HG03565 (cell line): ENCODE results near the gene BIN1.

Source experiments
- ATAC-seq: cut with Tn5 transposase; IDR thresholded peaks from one replicate; pipeline ENCODE4 v1.9.1; 2021; ENCODE audit warnings: mild to moderate bottlenecking, moderate library complexity; ENCODE audit not compliant: unreplicated experiment

BIN1 gene

GRCh38 chr2:127003070-127003800 is 103.7 kb downstream of the BIN1 start:
- no peak for ATAC-seq

DNA sequence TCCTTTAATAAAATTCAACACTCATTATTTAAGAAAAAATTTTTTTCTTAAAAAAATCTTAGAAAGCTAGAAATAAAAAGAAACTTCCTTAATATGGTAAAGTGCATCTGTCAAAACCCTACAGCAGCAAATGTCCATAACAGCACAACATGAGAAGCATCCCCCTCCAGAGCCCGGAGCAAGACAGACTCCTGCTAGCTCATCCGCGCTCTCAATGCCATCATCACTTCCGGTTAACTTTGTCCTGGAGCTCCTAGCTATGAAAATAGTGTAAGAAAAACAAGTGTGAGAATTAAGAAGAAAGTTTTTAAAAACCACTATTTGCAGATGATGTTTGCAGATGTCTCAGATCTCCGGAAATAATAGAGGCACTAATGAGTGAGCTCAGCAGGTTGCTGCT is 105.2 kb downstream of the BIN1 start:
- no peak for ATAC-seq

GRCh38 chr2:127000937-127001336 is 106.0 kb downstream of the BIN1 start:
- ATAC-seq, result peak; percentile 70

DNA sequence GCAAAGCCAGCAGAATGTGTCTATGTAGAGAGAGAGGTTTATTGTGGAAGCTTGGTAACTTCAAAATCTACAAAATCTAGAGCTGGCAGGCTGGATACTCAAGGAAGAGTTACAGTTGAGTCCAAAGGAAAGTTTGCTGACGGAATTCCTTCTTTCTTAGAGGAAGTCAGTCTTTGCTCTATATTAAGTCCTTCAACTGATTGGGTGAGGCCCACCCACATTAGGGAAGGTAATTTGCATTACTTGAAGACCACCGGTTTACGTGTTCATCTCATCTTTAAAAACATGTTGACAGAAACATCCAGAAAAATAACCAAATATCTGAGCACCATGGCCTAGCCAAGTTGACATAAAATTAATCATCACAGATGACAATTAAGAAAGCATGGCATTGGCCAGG is 106.8 kb downstream of the BIN1 start:
- no peak for ATAC-seq

DNA sequence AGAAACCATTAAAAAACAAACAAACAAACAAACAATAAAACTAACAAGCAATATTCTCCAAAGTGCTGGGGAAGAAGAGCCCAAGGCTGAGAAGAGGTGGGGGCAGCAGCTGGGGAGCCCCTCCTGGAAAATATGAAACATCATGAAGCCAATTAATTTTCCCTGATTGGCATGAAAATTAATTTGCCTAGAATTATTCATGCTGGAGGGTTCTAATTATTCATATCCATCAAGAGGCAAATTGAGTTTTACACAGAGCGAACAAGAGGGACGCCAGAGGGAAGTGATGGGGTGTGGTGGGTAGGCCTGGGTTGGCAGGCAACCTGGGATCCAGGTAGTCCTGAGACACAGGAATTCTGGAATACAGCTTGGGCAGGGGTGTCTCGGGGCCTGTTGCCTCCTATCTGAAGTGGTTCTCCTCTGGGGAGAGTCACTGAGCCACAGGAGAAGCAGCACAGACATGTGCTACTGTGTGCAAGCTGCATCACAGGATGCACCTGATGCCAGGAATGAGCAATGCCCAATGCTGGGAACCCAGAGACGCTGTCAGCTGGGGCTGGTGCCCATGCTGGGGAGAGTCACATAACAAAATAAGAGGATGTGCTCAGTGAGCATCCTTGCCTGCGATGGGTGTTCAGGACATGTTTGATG is 107.7 kb downstream of the BIN1 start:
- ATAC-seq, result no peak

DNA sequence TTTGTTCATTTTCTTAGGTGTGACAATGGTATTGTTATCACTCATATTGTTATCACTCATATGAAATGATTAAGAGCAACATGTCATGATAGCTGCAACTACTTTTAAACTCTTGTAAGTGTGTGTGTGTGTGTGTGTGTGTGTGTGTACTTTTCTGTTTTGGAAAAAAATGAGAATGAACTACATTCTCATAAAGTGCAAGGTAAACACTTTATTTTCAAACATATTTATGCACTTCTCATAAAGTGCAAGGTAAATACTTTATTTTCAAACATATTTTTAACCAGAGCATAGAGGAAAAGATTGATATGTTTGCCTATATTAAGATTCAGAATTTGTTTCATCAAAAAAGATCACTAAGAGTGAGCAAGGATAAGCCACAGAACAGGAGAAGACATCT is 108.5 kb downstream of the BIN1 start:
- ATAC-seq, result no peak
